Measurements from ENCODE around the gene DHX58.

DHX58 gene

GRCh38 chr17:42127414-42127813, 14.9 kb upstream of the DHX58 start:
- TF ChIP-seq CTCF (IDR thresholded peaks at IDR 0.05; ENCODE audit: insufficient read depth, low read depth, low read length, missing control alignments): no peak
- no peak overlapping the region for H3K4me3 ChIP-seq (ENCODE audit: low read length)
- DNase-seq (ENCODE audit: low read depth): no peak

DNA sequence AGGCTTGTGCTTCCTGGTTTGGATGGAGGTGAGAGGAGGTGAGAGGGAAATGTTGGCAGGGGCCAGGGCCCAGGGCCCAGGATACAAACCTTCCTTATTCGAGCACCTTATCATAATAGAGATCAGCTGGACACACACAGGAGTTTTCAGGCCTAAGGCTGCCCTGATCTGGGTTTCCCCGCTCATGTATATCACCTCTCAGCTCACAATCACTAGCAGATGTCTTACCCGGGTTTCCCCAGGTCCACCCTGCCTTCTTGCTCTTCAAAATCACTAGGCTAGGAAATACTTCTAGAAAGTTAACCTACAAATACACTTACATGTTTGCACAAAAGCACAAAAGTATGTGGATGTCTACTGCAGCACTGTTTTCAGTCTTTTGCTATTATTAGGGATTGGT, 14.3 kb upstream of the DHX58 start:
- DNase-seq (ENCODE audit: low read depth): no peak
- TF ChIP-seq CTCF (IDR thresholded peaks at IDR 0.05; ENCODE audit: insufficient read depth, low read depth, low read length, missing control alignments): no peak
- no peak overlapping the region for H3K4me3 ChIP-seq (ENCODE audit: low read length)

DNA sequence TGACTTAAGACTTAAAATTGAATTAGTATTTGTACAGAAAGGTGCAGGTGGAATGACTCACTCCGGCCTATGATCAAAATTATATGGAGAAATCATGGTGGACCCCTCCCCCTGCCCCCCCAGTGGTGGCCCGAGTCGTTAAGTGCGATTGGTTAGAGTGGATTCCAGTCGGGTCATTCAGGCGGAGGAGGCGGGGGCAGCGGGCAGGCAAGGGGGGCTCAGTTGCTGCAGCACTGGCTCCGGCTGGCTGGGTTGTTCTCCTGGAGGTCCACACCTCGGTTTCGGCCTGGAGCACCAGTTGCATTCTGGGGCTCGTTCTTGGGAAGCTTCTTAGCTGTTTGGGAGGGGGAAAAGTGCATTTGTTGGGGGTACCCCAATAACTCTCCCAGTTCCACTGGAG, 13.1 kb upstream of the DHX58 start:
- no peak for TF ChIP-seq CTCF (IDR thresholded peaks at IDR 0.05; ENCODE audit: insufficient read depth, low read depth, low read length, missing control alignments)
- H3K4me3 ChIP-seq (ENCODE audit: low read length): no peak overlapping the region
- no peak for DNase-seq (ENCODE audit: low read depth)

DNA sequence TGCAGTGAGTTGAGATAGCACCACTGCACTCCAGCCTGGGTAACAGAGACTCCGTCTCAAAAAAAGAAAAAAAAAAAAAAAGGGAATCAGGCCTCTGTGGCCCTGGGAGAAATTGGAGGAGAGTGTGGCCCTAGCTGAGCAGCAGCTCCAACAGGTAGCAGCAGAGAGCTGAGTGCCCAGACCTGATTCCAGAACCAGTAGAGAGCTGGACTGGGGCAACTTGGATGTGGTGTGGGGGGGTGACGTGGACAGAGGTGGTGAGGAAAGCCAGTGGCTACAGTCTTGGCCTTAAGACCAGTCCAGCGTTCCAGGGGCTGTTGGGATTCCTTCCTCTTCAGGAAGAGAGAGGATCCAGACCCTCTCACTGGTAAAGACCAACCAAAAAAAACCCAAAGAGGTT, 11.7 kb upstream of the DHX58 start:
- DNase-seq (ENCODE audit: low read depth): no peak
- no peak overlapping the region for H3K4me3 ChIP-seq (ENCODE audit: low read length)
- peak; percentile 23 for TF ChIP-seq CTCF (IDR thresholded peaks at IDR 0.05; ENCODE audit: insufficient read depth, low read depth, low read length, missing control alignments)

DNA sequence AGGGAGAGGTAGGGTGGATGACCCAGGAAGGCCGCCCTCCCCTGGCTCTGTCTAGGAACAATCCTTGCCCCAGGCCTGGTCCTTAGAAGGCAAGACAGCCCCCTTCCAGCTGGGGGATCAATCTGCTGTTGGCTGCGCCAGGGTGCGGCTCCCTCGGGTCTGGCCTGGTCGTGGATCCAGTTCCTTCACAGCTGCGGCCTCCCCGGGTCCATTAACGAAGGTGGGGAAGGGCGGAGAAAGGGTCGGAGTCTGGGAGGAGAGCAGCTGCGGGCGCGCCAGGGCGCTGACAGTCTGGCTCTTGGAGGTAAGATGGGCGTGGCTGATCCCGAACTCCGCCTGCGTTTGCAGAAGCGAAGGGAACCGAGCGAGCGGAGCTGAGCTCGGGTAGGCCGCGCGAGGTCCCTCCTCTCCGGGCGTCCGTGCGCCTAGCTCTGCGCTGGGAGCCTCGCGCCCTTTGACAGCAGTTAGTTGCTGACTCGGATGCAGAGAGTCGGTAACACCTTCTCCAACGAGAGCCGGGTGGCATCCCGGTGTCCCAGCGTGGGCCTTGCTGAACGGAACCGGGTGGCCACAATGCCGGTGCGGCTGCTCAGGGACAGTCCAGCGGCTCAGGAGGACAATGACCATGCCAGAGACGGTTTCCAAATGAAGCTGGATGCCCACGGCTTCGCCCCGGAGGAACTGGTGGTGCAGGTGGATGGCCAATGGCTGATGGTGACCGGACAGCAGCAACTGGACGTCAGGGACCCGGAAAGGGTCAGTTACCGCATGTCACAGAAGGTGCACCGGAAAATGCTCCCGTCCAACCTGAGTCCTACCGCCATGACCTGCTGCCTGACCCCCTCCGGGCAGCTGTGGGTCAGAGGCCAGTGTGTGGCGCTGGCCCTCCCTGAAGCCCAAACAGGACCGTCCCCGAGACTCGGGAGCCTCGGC, 10.1 kb upstream of the DHX58 start, which contains the start of gene HSPB9:
TSS of gene HSPB9 (plus strand) at position 434 of the 933 bp plus-strand sequence. CDS start at position 481, 47 bp downstream.
- peak; percentile 81 for DNase-seq (ENCODE audit: low read depth)
- no peak within 1 kb of the TSS for H3K4me3 ChIP-seq (ENCODE audit: low read length)
- TF ChIP-seq CTCF (IDR thresholded peaks at IDR 0.05; ENCODE audit: insufficient read depth, low read depth, low read length, missing control alignments): no peak

GRCh38 chr17:42120770-42121769, 8.6 kb upstream of the DHX58 start, which contains the start of gene KAT2A:
Gene KAT2A (minus strand): TSS chr17:42121367. CDS start chr17:42121304, 63 bp downstream.
- H3K4me3 ChIP-seq (ENCODE audit: low read length): peak within 1 kb of the TSS; percentile 57
- DNase-seq (ENCODE audit: low read depth): peak; percentile 84
- TF ChIP-seq CTCF (IDR thresholded peaks at IDR 0.05; ENCODE audit: insufficient read depth, low read depth, low read length, missing control alignments): no peak
